Esophagus squamous epithelium (tissue), 5 donors: ENCODE data around the gene ZNF277. TPM values are rescaled to one million over a fixed set of nuclear protein-coding genes. Genes with fewer than 3 reads are reported as not detected.
"Not testable (repeated sequence)": the region's sequence is repeated elsewhere in the genome, so short reads cannot be mapped to it uniquely, and the experiment has no call there.

Experiments used
- DNase-seq: peaks from one replicate; lab custom pipeline; 2025; lab: John Stamatoyannopoulos, UW
- H3K27ac ChIP-seq, 4 donors: fragments of 200-600 bp; sonication (generic); one replicate each; pipeline ENCODE4 v1.5.1; 2016 to 2019; ENCODE audit warnings: mild to moderate bottlenecking in 1 of 4
- H3K27me3 ChIP-seq, 4 donors: fragments of 200-600 bp; sonication (generic); 1 replicate in 3 of 4; 2 replicates in 1 of 4; pipeline versions ENCODE4 v1.5.1 to v1.6.0; 2017 to 2021; ENCODE audit warnings: antibody characterized with exemption in 1 of 4
- H3K36me3 ChIP-seq, 3 donors: fragments of 200-600 bp; sonication (generic); one replicate each; pipeline ENCODE4 v1.5.1; 2016 to 2019
- H3K4me1 ChIP-seq, 3 donors: fragments of 200-600 bp; sonication (generic); one replicate each; pipeline ENCODE4 v1.5.1; 2017 to 2019
- H3K4me3 ChIP-seq, 4 donors: fragments of 200-600 bp; sonication (generic); 1 replicate in 3 of 4; 2 replicates in 1 of 4; pipeline ENCODE4 v1.5.1; 2016 to 2019; ENCODE audit warnings: mild to moderate bottlenecking in 2 of 4, moderate library complexity in 1 of 4
- H3K9me3 ChIP-seq, 3 donors: fragments of 200-600 bp; sonication (generic); one replicate each; pipeline ENCODE4 v1.5.1; 2016 to 2019
- CTCF ChIP-seq, 6 experiments: fragments of 450-650 bp in 4 of 6; fragments of 200-600 bp in 2 of 6; sonication (generic) in 2 of 6; IDR thresholded peaks; one replicate each; pipeline ENCODE4 v1.5.1; 2016 to 2019; ENCODE audit warnings: antibody characterized with exemption in 6 of 6, mild to moderate bottlenecking in 4 of 6, moderate library complexity in 4 of 6
- POLR2A ChIP-seq, 4 donors: fragments of 450-650 bp; IDR thresholded peaks; one replicate each; pipeline ENCODE4 v1.6.1; 2017; ENCODE audit warnings: antibody characterized with exemption in 4 of 4, mild to moderate bottlenecking in 4 of 4, moderate library complexity in 3 of 4
- WGBS, 2 donors: methylation state at CpG; one replicate each; pipeline ENCODE4 v1.1.5; 2018; 5-methylcytosine and 5-hydroxymethylcytosine counted together
- intact Hi-C: fragments of 100-400 bp; cut with DNase I; formaldehyde crosslinking; loops from one replicate; pipeline ENCODE4 v1.15.0; 2022
- total RNA-seq, 4 donors: library from RNA; depleted of rRNA; stranded (reverse); fragments of >200 nt; gene quantifications; one replicate each; pipeline ENCODE4 v1.1.0, GENCODE V29; 2016
- donor health status: DM: yes; HTN: yes; CAD: no.

The ZNF277 gene
- total RNA-seq, 4 donors from 2014 or later = 7.3 to 32.0 (median 19.6) TPM

DNA sequence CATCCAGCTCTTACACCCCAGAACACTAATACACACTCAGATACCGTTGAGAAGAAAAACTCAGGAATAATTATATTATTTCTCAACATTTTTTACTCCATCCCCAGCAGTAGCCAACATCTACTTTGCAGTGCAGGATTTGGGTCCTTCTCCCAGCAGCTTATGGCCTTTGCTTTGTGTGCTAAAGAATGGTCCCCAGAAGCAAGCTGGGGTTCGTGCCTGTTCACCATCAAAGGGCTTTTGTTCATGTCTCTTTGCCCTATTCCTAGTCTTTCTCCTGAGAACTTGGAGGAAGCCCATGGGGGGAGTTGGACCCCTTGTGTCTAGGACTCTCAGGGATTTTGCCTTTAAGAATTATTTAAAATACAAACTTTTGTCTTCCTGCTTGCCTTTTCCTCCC, 100.4 kb downstream of the ZNF277 start:
- Histone ChIP-seq H3K27me3 (no peaks in the 10 kb centered on the region), H3K27ac (no peak overlapping the region), H3K4me3 (no peak overlapping the region), H3K4me1 (peaks cover 0 to 8% (median 6%) of the 10 kb centered on the region in 3 donors), H3K36me3 (peaks cover 0 to 23% (median 0%) of the 10 kb centered on the region in 3 donors), H3K9me3 (no peaks in the 10 kb centered on the region)
- 94 to 95% methylated on average over 2 of the region's 2 CpGs for WGBS, 2 donors
- intact Hi-C loops = no loop called here
- no peak for TF ChIP-seq CTCF (IDR thresholded peaks at IDR 0.05)
- TF ChIP-seq POLR2A (IDR thresholded peaks at IDR 0.05) = no peak
- no peak for DNase-seq

DNA sequence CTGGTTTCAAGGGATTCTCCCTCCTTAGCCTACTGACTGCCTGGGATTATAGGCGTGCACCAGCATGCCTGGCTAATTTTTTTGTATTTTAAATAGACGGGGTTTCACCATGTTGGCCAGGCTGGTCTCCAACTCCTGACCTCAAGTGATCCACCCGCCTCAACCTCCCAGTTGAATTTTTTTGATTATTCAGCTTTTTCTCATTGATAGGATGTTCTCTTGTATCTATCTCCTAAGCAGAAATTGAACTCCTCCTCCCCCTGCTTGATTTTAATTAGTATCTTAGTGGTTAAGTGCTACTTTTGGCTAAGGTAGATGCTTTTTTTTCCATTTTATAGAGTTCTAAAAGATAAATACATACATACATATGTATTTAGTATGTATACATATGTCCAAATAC, 101.0 kb downstream of the ZNF277 start:
- H3K9me3 ChIP-seq = no peaks in the 10 kb centered on the region
- 59 to 82% methylated on average over 3 of the region's 3 CpGs for WGBS, 2 donors
- no peak overlapping the region for H3K4me3 ChIP-seq
- intact Hi-C loops = no loop called here
- H3K27ac ChIP-seq = no peak overlapping the region
- peaks cover 0 to 6% (median 6%) of the 10 kb centered on the region in 3 donors for H3K4me1 ChIP-seq
- TF ChIP-seq POLR2A (IDR thresholded peaks at IDR 0.05) (no peak), CTCF (IDR thresholded peaks at IDR 0.05) (no peak)
- H3K27me3 ChIP-seq = no peaks in the 10 kb centered on the region
- peaks cover 0 to 23% (median 0%) of the 10 kb centered on the region in 3 donors for H3K36me3 ChIP-seq
- DNase-seq = no peak

DNA sequence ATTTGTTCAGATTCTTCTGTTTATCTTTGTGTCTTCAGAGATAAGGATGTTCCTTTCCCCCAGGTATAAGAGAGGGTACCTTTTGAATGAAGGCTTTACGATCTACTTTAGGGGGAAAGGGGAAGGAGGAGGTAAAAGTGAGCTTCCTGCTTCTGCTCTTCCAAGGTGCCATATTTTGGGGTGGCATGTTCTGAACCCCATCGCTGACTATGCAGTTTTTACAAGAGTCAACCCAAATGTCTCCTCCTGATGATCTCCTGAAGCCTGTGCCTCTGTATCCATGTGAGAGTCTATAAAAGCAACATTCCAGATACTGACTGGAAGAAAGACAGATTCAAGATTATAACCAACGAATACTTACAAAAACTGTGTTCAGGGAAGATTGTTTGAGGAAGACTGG, 102.5 kb downstream of the ZNF277 start:
- WGBS, 2 donors = 94 to 98% methylated on average over 3 of the region's 3 CpGs
- no peak for DNase-seq
- H3K27ac ChIP-seq = no peak overlapping the region
- H3K4me3 ChIP-seq = no peak overlapping the region
- intact Hi-C loops = no loop called here
- no peaks in the 10 kb centered on the region for H3K27me3 ChIP-seq
- no peak for TF ChIP-seq POLR2A (IDR thresholded peaks at IDR 0.05)
- TF ChIP-seq CTCF (IDR thresholded peaks at IDR 0.05) = no peak
- H3K4me1 ChIP-seq = peaks cover 0 to 6% (median 0%) of the 10 kb centered on the region in 3 donors
- H3K9me3 ChIP-seq = no peaks in the 10 kb centered on the region
- peaks cover 0 to 24% (median 0%) of the 10 kb centered on the region in 3 donors for H3K36me3 ChIP-seq

DNA sequence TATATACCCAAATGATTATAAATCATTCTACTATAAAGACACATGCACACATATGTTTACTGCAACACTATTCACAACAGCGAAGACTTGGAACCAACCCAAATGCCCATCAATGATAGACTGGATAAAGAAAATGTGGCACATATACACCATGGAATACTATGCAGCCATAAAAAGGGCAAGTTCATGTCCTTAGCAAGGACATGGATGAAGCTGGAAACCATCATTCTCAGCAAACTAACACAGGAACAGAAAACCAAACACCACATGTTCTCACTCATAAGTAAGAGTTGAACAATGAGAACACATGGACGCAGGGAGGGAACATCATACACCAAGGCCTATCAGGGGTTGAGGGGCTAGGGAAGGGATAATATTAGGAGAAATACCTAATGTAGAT, 110.3 kb downstream of the ZNF277 start:
- H3K36me3 ChIP-seq = peaks cover 0 to 40% (median 0%) of the 10 kb centered on the region in 3 donors
- DNase-seq, H3K27ac ChIP-seq, H3K4me3 ChIP-seq, H3K9me3 ChIP-seq, intact Hi-C loops, H3K4me1 ChIP-seq, H3K27me3 ChIP-seq: not testable (repeated sequence)
- 90 to 94% methylated on average over 2 of the region's 2 CpGs for WGBS, 2 donors

GRCh38 chr7:112322070-112322469, 115.6 kb downstream of the ZNF277 start:
- no peaks in the 10 kb centered on the region for H3K27me3 ChIP-seq
- no peaks in the 10 kb centered on the region for H3K9me3 ChIP-seq
- no peak for DNase-seq
- H3K27ac ChIP-seq = no peak overlapping the region
- no peak for TF ChIP-seq POLR2A (IDR thresholded peaks at IDR 0.05)
- TF ChIP-seq CTCF (IDR thresholded peaks at IDR 0.05) = no peak
- 81 to 87% methylated on average over 1 of the region's 1 CpG for WGBS, 2 donors
- H3K4me3 ChIP-seq = no peak overlapping the region
- intact Hi-C loops = no loop called here
- H3K36me3 ChIP-seq = peaks cover 0 to 76% (median 4%) of the 10 kb centered on the region in 3 donors
- H3K4me1 ChIP-seq = no peaks in the 10 kb centered on the region

GRCh38 chr7:112327566-112327965, 121.1 kb downstream of the ZNF277 start:
- Histone ChIP-seq H3K9me3 (no peaks in the 10 kb centered on the region), H3K27ac (no peak overlapping the region), H3K4me3 (no peak overlapping the region), H3K36me3 (peaks cover 0 to 81% (median 4%) of the 10 kb centered on the region in 3 donors), H3K4me1 (no peaks in the 10 kb centered on the region), H3K27me3 (no peaks in the 10 kb centered on the region)
- TF ChIP-seq POLR2A (IDR thresholded peaks at IDR 0.05) (no peak), CTCF (IDR thresholded peaks at IDR 0.05) (no peak)
- intact Hi-C loops = no loop called here
- no peak for DNase-seq
- 66 to 79% methylated on average over 1 of the region's 1 CpG for WGBS, 2 donors
